ENCODE measurements around the gene CCDC170. TPM values are rescaled to one million over a fixed set of nuclear protein-coding genes. Genes with fewer than 3 reads are reported as not detected.

CCDC170 gene
- total RNA-seq, 2 donors from 2014 or later: not detected

GRCh38 chr6:151665329-151665728 is 171.5 kb downstream of the CCDC170 start:
- Mint-ChIP-seq H3K4me1 (no peaks in the 10 kb centered on the region), H3K27me3 (peaks cover 44% of the 10 kb centered on the region), H3K36me3 (ENCODE audit: low read depth) (peaks cover 3% of the 10 kb centered on the region), H3K27ac (no peak overlapping the region), H3K4me3 (no peak overlapping the region)
- no peaks in the 10 kb centered on the region for H3K9me3 ChIP-seq (ENCODE audit: control insufficient read depth, low read length, poor library complexity, severe bottlenecking)
- DNase-seq (no peak), ATAC-seq (no peak)

- peaks cover 44% of the 10 kb centered on the region for H3K27me3 Mint-ChIP-seq
- no peaks in the 10 kb centered on the region for H3K9me3 ChIP-seq (ENCODE audit: control insufficient read depth, low read length, poor library complexity, severe bottlenecking)
- no peaks in the 10 kb centered on the region for H3K4me1 Mint-ChIP-seq
- no peak for ATAC-seq
- peaks cover 3% of the 10 kb centered on the region for H3K36me3 Mint-ChIP-seq (ENCODE audit: low read depth)
- H3K4me3 Mint-ChIP-seq: no peak overlapping the region
- no peak overlapping the region for H3K27ac Mint-ChIP-seq
- DNase-seq: no peak
Measured at GRCh38 chr6:151666526-151666925, 172.7 kb downstream of the CCDC170 start.

GRCh38 chr6:151669208-151669560 is 175.4 kb downstream of the CCDC170 start:
- DNase-seq: no peak
- H3K27me3 Mint-ChIP-seq: peaks cover 29% of the 10 kb centered on the region
- H3K27ac Mint-ChIP-seq: no peak overlapping the region
- H3K36me3 Mint-ChIP-seq (ENCODE audit: low read depth): peaks cover 3% of the 10 kb centered on the region
- no peak overlapping the region for H3K4me3 Mint-ChIP-seq
- no peaks in the 10 kb centered on the region for H3K4me1 Mint-ChIP-seq
- H3K9me3 ChIP-seq (ENCODE audit: control insufficient read depth, low read length, poor library complexity, severe bottlenecking): no peaks in the 10 kb centered on the region
- no peak for ATAC-seq

GRCh38 chr6:151670116-151670515 is 176.3 kb downstream of the CCDC170 start:
- H3K27me3 Mint-ChIP-seq: peaks cover 29% of the 10 kb centered on the region
- H3K36me3 Mint-ChIP-seq (ENCODE audit: low read depth): peaks cover 3% of the 10 kb centered on the region
- H3K4me3 Mint-ChIP-seq: no peak overlapping the region

More at GRCh38 chr6:151670116-151670515, 176.3 kb downstream of the CCDC170 start:
- H3K9me3 ChIP-seq (ENCODE audit: control insufficient read depth, low read length, poor library complexity, severe bottlenecking): no peaks in the 10 kb centered on the region
- Mint-ChIP-seq H3K4me1 (no peaks in the 10 kb centered on the region), H3K27ac (no peak overlapping the region)
- ATAC-seq (no peak), DNase-seq (no peak)

Other genes with a start within 250 kb of the CCDC170 start
- gene ZBTB2, start 102.5 kb upstream of the CCDC170 start, total RNA-seq: 10 to 100 TPM; 23.5 to 29.2 TPM
- 1 to 10 TPM; 7.0 to 8.5 TPM for gene RMND1, start 41.9 kb upstream of the CCDC170 start, total RNA-seq

Data from T-helper 17 cell (primary cell).